ENCODE results near the gene PDGFRB. TPM values are rescaled to one million over a fixed set of nuclear protein-coding genes. Genes with fewer than 3 reads are reported as not detected.

Gene PDGFRB
- total and polyA plus RNA-seq, 10 of the 15 experiments (the other 5 are each of a cell fraction or from before 2014, with no cell fraction given) = 0.02 to 3.0 (median 1.0) TPM

- no peak overlapping the region for H3K27ac ChIP-seq (ENCODE audit: control insufficient read depth, insufficient read depth)
- ChIA-PET RAD21 (ENCODE audit: unreplicated experiment) (no interaction called here), CTCF (interaction anchor here (1.6 to 9.3 kb wide), 3 partner anchors 11 to 45 kb away, joined by 4 to 68 read pairs (median 6); no protein-coding TSS in a partner anchor), POLR2A (no interaction called here), SMC1A (ENCODE audit: uncharacterized antibody, unreplicated experiment) (interaction anchor here (0.9 to 1.7 kb wide), 3 partner anchors 9 to 240 kb away, joined by 3 to 7 read pairs (median 5); partner anchors contain the start of gene CD74)
- in situ Hi-C loops (cut with MboI) (no loop called here), intact Hi-C loops (cut with micrococcal nuclease; ENCODE audit: unreplicated experiment) (no loop called here)
- H3K4me2 ChIP-seq (ENCODE audit: control insufficient read depth, insufficient read depth) = no peak overlapping the region
- no peak overlapping the region for H3K4me3 ChIP-seq
- no peak overlapping the region for H3K9ac ChIP-seq (ENCODE audit: control insufficient read depth, insufficient read depth, low read length)
- FAIRE-seq = no peak
- TF ChIP-seq SRF (IDR thresholded peaks at IDR 0.05; ENCODE audit: low read depth in 2 of 2, low read length in 2 of 2) (no peak), ATF3 (IDR thresholded peaks at IDR 0.05; ENCODE audit: borderline replicate concordance, extremely low read depth, low read depth, low read length) (no peak)
- H3K9me3 ChIP-seq (replicated peaks; ENCODE audit: control insufficient read depth, insufficient read depth, low read length) = no peaks in the 10 kb centered on the region
- no peak for ATAC-seq
- no peaks in the 10 kb centered on the region for H4K20me1 ChIP-seq (ENCODE audit: control insufficient read depth, insufficient read depth)
- no peaks in the 10 kb centered on the region for H3K36me3 ChIP-seq (ENCODE audit: control insufficient read depth in 2 of 2, insufficient read depth in 2 of 2, low read length in 1 of 2)
- no peaks in the 10 kb centered on the region for H3K79me2 ChIP-seq (ENCODE audit: control insufficient read depth, insufficient read depth, low read length)
- 27% methylated on average over 3 of the region's 3 CpGs for WGBS (ENCODE audit: insufficient coverage, insufficient replicate concordance, low lambda C conversion rate, missing lambda C conversion rate)
- DNase-seq (ENCODE audit: low read depth, low spot score) = no peak
- H3K27me3 ChIP-seq (replicated peaks in 1 of 2; ENCODE audit: control insufficient read depth in 2 of 2, insufficient read depth in 2 of 2, low read length in 1 of 2) = no peaks in the 10 kb centered on the region; a peak in 2 of 4 replicates
- no TSS peak for BruUV-seq (replicated peaks)
- no peaks in the 10 kb centered on the region for H3K4me1 ChIP-seq (ENCODE audit: control insufficient read depth, insufficient read depth, low read length)
- H2AFZ ChIP-seq (ENCODE audit: control insufficient read depth, low read depth, low read length) = no peak overlapping the region
These were observed 17.5 kb upstream of the PDGFRB start for GRCh38 chr5:150173161-150173560.

GRCh38 chr5:150172556-150172955, 16.9 kb upstream of the PDGFRB start:
- DNase-seq (ENCODE audit: low read depth, low spot score) (no peak), ATAC-seq (no peak), FAIRE-seq (no peak)
- Histone ChIP-seq H3K9me3 (replicated peaks; ENCODE audit: control insufficient read depth, insufficient read depth, low read length) (no peaks in the 10 kb centered on the region), H3K4me1 (ENCODE audit: control insufficient read depth, insufficient read depth, low read length) (no peaks in the 10 kb centered on the region), H3K27ac (ENCODE audit: control insufficient read depth, insufficient read depth) (no peak overlapping the region), H4K20me1 (ENCODE audit: control insufficient read depth, insufficient read depth) (no peaks in the 10 kb centered on the region), H3K79me2 (ENCODE audit: control insufficient read depth, insufficient read depth, low read length) (no peaks in the 10 kb centered on the region), H3K9ac (ENCODE audit: control insufficient read depth, insufficient read depth, low read length) (no peak overlapping the region), H3K4me3 (no peak overlapping the region), H3K36me3 (ENCODE audit: control insufficient read depth in 2 of 2, insufficient read depth in 2 of 2, low read length in 1 of 2) (no peaks in the 10 kb centered on the region), H2AFZ (ENCODE audit: control insufficient read depth, low read depth, low read length) (no peak overlapping the region), H3K27me3 (replicated peaks in 1 of 2; ENCODE audit: control insufficient read depth in 2 of 2, insufficient read depth in 2 of 2, low read length in 1 of 2) (no peaks in the 10 kb centered on the region; a peak in 2 of 4 replicates), H3K4me2 (ENCODE audit: control insufficient read depth, insufficient read depth) (no peak overlapping the region)
- RAD21 ChIA-PET (ENCODE audit: unreplicated experiment) = no interaction called here
- WGBS (ENCODE audit: insufficient coverage, insufficient replicate concordance, low lambda C conversion rate, missing lambda C conversion rate) = 43% methylated on average over 4 of the region's 4 CpGs
- TF ChIP-seq CBFB (IDR thresholded peaks at IDR 0.05; ENCODE audit: low read depth) = no peak
- TF ChIP-seq SIX5 (IDR thresholded peaks at IDR 0.05; ENCODE audit: low read depth, low read length, severe bottlenecking) = no peak
- in situ Hi-C loops (cut with MboI) (no loop called here), intact Hi-C loops (cut with micrococcal nuclease; ENCODE audit: unreplicated experiment) (no loop called here)
- SMC1A ChIA-PET (ENCODE audit: uncharacterized antibody, unreplicated experiment) = interaction anchor here (0.6 to 1.7 kb wide), 4 partner anchors 10 to 358 kb away, joined by 3 to 7 read pairs (median 4); partner anchors contain the start of gene CD74
- POLR2A ChIA-PET = no interaction called here
- CTCF ChIA-PET = interaction anchor here (1.0 to 9.3 kb wide), 4 partner anchors 10 to 46 kb away, joined by 3 to 68 read pairs (median 5); no protein-coding TSS in a partner anchor
- no TSS peak for BruUV-seq (replicated peaks)
